ENCODE results near the gene SMC2. TPM values are rescaled to one million over a fixed set of nuclear protein-coding genes. Genes with fewer than 3 reads are reported as not detected.

The SMC2 gene
- total and polyA plus RNA-seq, 2 donors from 2014 or later: 2.5 to 7.8 TPM

DNA sequence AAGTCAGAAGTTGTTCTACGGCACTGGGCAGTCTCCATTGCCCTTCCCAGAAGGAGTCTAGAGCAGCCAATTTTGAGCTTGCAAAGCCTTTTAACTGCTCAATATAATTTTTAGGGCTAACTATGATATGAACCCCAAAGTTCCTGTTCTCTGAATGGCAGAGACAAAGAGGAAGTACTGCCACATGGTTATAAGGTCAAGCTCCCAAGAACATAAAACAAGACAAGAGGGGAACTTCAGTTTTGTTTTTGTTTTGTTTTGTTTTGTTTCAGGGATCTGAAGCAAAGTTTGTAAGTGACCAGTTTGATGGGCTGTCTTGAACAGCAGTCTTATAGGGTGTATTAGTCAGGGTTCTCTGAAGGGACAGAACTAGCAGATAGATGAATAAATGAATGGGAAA, 11.9 kb upstream of the SMC2 start:
- H3K9ac ChIP-seq (ENCODE audit: low read length in 3 of 3): no peak overlapping the region
- no peak overlapping the region for H3K4me3 ChIP-seq (ENCODE audit: low read length in 3 of 3)
- intact Hi-C loops (cut with DNase I): no loop called here
- H3K4me1 ChIP-seq (ENCODE audit: control insufficient read depth in 2 of 3, insufficient read depth in 2 of 3, low read depth in 1 of 3, low read length in 3 of 3): no peaks in the 10 kb centered on the region
- H3K36me3 ChIP-seq (ENCODE audit: control insufficient read depth in 2 of 3, insufficient read depth in 3 of 3, low read length in 3 of 3): no peaks in the 10 kb centered on the region
- TF ChIP-seq, protein P1, sequence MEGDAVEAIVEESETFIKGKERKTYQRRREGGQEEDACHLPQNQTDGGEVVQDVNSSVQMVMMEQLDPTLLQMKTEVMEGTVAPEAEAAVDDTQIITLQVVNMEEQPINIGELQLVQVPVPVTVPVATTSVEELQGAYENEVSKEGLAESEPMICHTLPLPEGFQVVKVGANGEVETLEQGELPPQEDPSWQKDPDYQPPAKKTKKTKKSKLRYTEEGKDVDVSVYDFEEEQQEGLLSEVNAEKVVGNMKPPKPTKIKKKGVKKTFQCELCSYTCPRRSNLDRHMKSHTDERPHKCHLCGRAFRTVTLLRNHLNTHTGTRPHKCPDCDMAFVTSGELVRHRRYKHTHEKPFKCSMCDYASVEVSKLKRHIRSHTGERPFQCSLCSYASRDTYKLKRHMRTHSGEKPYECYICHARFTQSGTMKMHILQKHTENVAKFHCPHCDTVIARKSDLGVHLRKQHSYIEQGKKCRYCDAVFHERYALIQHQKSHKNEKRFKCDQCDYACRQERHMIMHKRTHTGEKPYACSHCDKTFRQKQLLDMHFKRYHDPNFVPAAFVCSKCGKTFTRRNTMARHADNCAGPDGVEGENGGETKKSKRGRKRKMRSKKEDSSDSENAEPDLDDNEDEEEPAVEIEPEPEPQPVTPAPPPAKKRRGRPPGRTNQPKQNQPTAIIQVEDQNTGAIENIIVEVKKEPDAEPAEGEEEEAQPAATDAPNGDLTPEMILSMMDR (IDR thresholded peaks at IDR 0.05; ENCODE audit: borderline replicate concordance, extremely low read depth, insufficient read depth): no peak
- DNase-seq: no peak
- no peak for FAIRE-seq
- no peak overlapping the region for H3K27ac ChIP-seq (ENCODE audit: low read depth in 2 of 2, low read length in 2 of 2)
- peaks cover 0 to 6% (median 2%) of the 10 kb centered on the region in 3 donors for H3K9me3 ChIP-seq (ENCODE audit: control insufficient read depth in 2 of 3, insufficient read depth in 1 of 3, low read length in 3 of 3)
- H3K27me3 ChIP-seq (ENCODE audit: control insufficient read depth, insufficient read depth, low read length): no peaks in the 10 kb centered on the region

DNA sequence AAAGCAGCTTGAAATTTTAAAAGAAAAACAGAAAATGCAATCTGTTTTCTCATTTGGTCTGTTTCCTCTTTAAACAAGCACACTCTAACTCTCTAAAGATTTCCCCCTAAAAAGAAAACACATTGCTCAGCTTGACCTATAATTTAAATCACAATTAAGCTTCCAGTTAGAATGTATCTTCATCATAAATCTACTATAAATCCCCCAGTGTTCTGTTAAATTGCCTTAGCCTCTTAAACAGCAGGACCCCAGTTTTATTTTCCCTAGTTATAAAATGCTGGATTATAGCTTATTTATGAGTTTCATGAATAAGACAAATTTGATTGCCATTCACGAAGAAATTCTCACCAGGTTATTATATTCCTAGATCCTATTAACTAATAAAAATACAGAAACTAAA, 8.6 kb upstream of the SMC2 start:
- no peak overlapping the region for H3K27ac ChIP-seq (ENCODE audit: low read depth in 2 of 2, low read length in 2 of 2)
- H3K4me3 ChIP-seq (ENCODE audit: low read length in 3 of 3): no peak overlapping the region
- H3K9ac ChIP-seq (ENCODE audit: low read length in 3 of 3): no peak overlapping the region
- H3K4me1 ChIP-seq (ENCODE audit: control insufficient read depth in 2 of 3, insufficient read depth in 2 of 3, low read depth in 1 of 3, low read length in 3 of 3): no peaks in the 10 kb centered on the region
- intact Hi-C loops (cut with DNase I): no loop called here
- TF ChIP-seq, protein P1 (IDR thresholded peaks at IDR 0.05; ENCODE audit: borderline replicate concordance, extremely low read depth, insufficient read depth): no peak
- H3K27me3 ChIP-seq (ENCODE audit: control insufficient read depth, insufficient read depth, low read length): no peaks in the 10 kb centered on the region
- no peak for FAIRE-seq
- peaks cover 0 to 6% (median 0%) of the 10 kb centered on the region in 3 donors for H3K9me3 ChIP-seq (ENCODE audit: control insufficient read depth in 2 of 3, insufficient read depth in 1 of 3, low read length in 3 of 3)
- DNase-seq: no peak
- no peaks in the 10 kb centered on the region for H3K36me3 ChIP-seq (ENCODE audit: control insufficient read depth in 2 of 3, insufficient read depth in 3 of 3, low read length in 3 of 3)

DNA sequence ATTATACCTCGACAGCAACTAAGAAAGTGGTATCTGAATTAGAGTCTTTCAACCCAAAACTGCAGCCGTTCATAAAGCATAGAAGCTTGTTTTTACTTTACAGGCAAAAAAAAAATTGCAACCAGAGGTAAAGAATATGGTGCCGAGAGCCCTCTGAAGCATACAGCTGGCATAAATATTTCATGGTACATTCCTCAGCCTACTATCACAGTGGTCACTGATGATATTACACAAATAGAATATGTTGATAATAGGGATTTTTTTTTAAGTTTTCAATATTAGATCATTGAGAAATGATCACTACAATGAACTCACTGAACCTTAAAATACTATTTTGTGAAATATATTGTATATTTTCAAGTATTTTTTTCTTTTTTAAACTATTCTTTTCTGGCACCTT, 6.2 kb upstream of the SMC2 start:
- intact Hi-C loops (cut with DNase I): no loop called here
- no peak for DNase-seq
- Histone ChIP-seq H3K9ac (ENCODE audit: low read length in 3 of 3) (no peak overlapping the region), H3K27ac (ENCODE audit: low read depth in 2 of 2, low read length in 2 of 2) (no peak overlapping the region), H3K9me3 (ENCODE audit: control insufficient read depth in 2 of 3, insufficient read depth in 1 of 3, low read length in 3 of 3) (no peaks in the 10 kb centered on the region), H3K27me3 (ENCODE audit: control insufficient read depth, insufficient read depth, low read length) (no peaks in the 10 kb centered on the region), H3K36me3 (ENCODE audit: control insufficient read depth in 2 of 3, insufficient read depth in 3 of 3, low read length in 3 of 3) (no peaks in the 10 kb centered on the region), H3K4me1 (ENCODE audit: control insufficient read depth in 2 of 3, insufficient read depth in 2 of 3, low read depth in 1 of 3, low read length in 3 of 3) (peaks cover 0 to 6% (median 0%) of the 10 kb centered on the region in 3 donors), H3K4me3 (ENCODE audit: low read length in 3 of 3) (no peak overlapping the region)
- no peak for FAIRE-seq
- TF ChIP-seq, protein P1 (IDR thresholded peaks at IDR 0.05; ENCODE audit: borderline replicate concordance, extremely low read depth, insufficient read depth): no peak

DNA sequence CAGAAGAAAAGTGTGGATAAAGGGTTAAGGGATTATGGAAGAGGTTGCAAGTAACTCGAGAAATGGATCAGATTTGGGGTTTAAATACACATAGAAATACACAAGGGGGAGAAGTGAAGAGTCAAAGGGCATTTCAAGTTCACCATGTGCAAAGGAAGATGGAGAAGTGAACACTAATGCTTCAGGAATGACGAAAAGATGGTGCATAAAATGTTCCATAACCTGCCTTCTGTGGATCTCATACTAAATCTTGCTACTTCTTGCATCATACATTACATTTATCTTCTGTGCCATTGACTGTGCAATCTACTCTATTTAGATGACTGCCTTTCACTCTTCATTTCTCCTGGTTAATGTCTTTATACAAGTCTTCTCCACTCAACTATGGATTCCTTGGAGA, 5.7 kb upstream of the SMC2 start:
- TF ChIP-seq, protein P1 (IDR thresholded peaks at IDR 0.05; ENCODE audit: borderline replicate concordance, extremely low read depth, insufficient read depth): no peak
- intact Hi-C loops (cut with DNase I): no loop called here
- DNase-seq (no peak), FAIRE-seq (no peak)
- no peak overlapping the region for H3K4me3 ChIP-seq (ENCODE audit: low read length in 3 of 3)
- H3K27ac ChIP-seq (ENCODE audit: low read depth in 2 of 2, low read length in 2 of 2): no peak overlapping the region
- no peaks in the 10 kb centered on the region for H3K36me3 ChIP-seq (ENCODE audit: control insufficient read depth in 2 of 3, insufficient read depth in 3 of 3, low read length in 3 of 3)
- H3K4me1 ChIP-seq (ENCODE audit: control insufficient read depth in 2 of 3, insufficient read depth in 2 of 3, low read depth in 1 of 3, low read length in 3 of 3): peaks cover 0 to 6% (median 0%) of the 10 kb centered on the region in 3 donors
- no peaks in the 10 kb centered on the region for H3K9me3 ChIP-seq (ENCODE audit: control insufficient read depth in 2 of 3, insufficient read depth in 1 of 3, low read length in 3 of 3)
- no peak overlapping the region for H3K9ac ChIP-seq (ENCODE audit: low read length in 3 of 3)
- no peaks in the 10 kb centered on the region for H3K27me3 ChIP-seq (ENCODE audit: control insufficient read depth, insufficient read depth, low read length)
